Measurements from ENCODE around the gene LARGE1. TPM values are rescaled to one million over a fixed set of nuclear protein-coding genes. Genes with fewer than 3 reads are reported as not detected.

The LARGE1 gene
- total and polyA plus RNA-seq, 2 of the 8 experiments (the other 6 are each of a cell fraction or from before 2014, with no cell fraction given), result 43.7 to 83.0 TPM

DNA sequence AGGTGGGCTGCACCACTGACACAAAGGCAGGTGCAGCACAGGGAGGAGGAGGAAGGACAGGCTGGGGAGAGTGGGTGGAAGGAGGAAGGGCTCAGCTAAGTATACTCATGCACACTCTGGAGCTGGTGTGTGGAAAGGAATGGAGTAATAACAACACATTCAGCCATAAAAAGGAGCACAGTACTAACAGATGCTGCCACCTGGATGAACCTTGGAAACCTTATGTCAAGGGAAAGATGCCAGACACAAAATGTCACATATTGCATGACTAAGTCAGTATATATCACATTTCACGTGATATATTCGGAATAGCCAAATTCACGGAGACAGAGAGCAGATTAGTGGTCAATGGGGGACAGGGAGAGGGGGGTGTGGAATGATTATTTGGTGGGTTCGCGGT, 472.5 kb downstream of the LARGE1 start:
- H2BK120ac ChIP-seq (replicated peaks; ENCODE audit: low read depth, low read length), result no peak overlapping the region
- peaks cover 0 to 4% of the 10 kb centered on the region in 2 experiments for H4K20me1 ChIP-seq (replicated peaks in 1 of 2; ENCODE audit: control insufficient read depth in 1 of 2, insufficient read depth in 2 of 2, low read length in 2 of 2)
- FAIRE-seq (no peak), DNase-seq (ENCODE audit: low read depth in 1 of 2, low spot score in 2 of 2) (no peak)
- H3K4me3 ChIP-seq (ENCODE audit: extremely low read depth in 1 of 4, insufficient read depth in 2 of 4, low read depth in 3 of 4, low read length in 4 of 4), result no peak overlapping the region
- H3K23me2 ChIP-seq (ENCODE audit: low read depth, low read length), result no peaks in the 10 kb centered on the region
- H3K4me2 ChIP-seq (ENCODE audit: insufficient read depth in 1 of 2, low read depth in 2 of 2, low read length in 2 of 2), result no peak overlapping the region
- H3K18ac ChIP-seq (ENCODE audit: extremely low read depth, low read length), result no peak overlapping the region
- no peak overlapping the region for H4K91ac ChIP-seq (replicated peaks; ENCODE audit: insufficient read length, low read length)
- CTCF ChIA-PET (ENCODE audit: partially characterized antibody), result no interaction called here
- H3K27ac ChIP-seq (ENCODE audit: low read depth, low read length), result no peak overlapping the region
- H3K14ac ChIP-seq (ENCODE audit: insufficient read length), result no peak overlapping the region
- no peak overlapping the region for H2BK5ac ChIP-seq (ENCODE audit: low read depth, low read length)
- peaks cover 2% of the 10 kb centered on the region; the same call in 1 of the 2 replicates for H3K79me1 ChIP-seq (ENCODE audit: low read depth, low read length)
- H3K23ac ChIP-seq (ENCODE audit: insufficient read length), result no peak overlapping the region
- no peak overlapping the region for H2AK5ac ChIP-seq (ENCODE audit: low read depth, low read length)
- no peaks in the 10 kb centered on the region for H3K9me3 ChIP-seq (ENCODE audit: insufficient read depth in 2 of 2, low read depth in 1 of 2, low read length in 1 of 2)
- POLR2A ChIA-PET (ENCODE audit: partially characterized antibody), result interaction anchor here (0.6 kb wide), 1 partner anchor 12 kb away, joined by 4 read pairs; no protein-coding TSS in a partner anchor
- TF ChIP-seq SP4 (IDR thresholded peaks at IDR 0.05; ENCODE audit: low read length) (no peak), HDAC6 (IDR thresholded peaks at IDR 0.05; ENCODE audit: low read depth, low read length) (no peak), POLR2AphosphoS5 (IDR thresholded peaks at IDR 0.05; ENCODE audit: low read depth, low read length) (0 out of 2 replicates have a peak, but pooled peaks have one; percentile 8)
- H2BK15ac ChIP-seq (ENCODE audit: low read length), result no peak overlapping the region
- H3K9ac ChIP-seq (replicated peaks in 1 of 4; ENCODE audit: extremely low read depth in 1 of 4, low read depth in 3 of 4, low read length in 3 of 4), result no peak overlapping the region
- H3K56ac ChIP-seq (replicated peaks; ENCODE audit: insufficient read length, low read depth, low read length), result no peak overlapping the region
- H3K36me3 ChIP-seq (ENCODE audit: control insufficient read depth in 2 of 4, insufficient read depth in 4 of 4, low read length in 3 of 4), result no peaks in the 10 kb centered on the region
- no peak overlapping the region for H2BK20ac ChIP-seq (ENCODE audit: low read length)
- H4K5ac ChIP-seq (ENCODE audit: insufficient read length, low read depth, low read length), result no peak overlapping the region
- no peak overlapping the region for H2AFZ ChIP-seq (ENCODE audit: low read length)
- H3K79me2 ChIP-seq (ENCODE audit: control insufficient read depth in 1 of 2, insufficient read depth in 2 of 2, low read length in 2 of 2), result no peaks in the 10 kb centered on the region; a peak in 1 of 4 replicates
- no peaks in the 10 kb centered on the region for H3K27me3 ChIP-seq (replicated peaks in 1 of 4; ENCODE audit: control insufficient read depth in 3 of 4, extremely low read depth in 1 of 4, insufficient read depth in 3 of 4, low read length in 3 of 4)
- no peak overlapping the region for H4K8ac ChIP-seq (ENCODE audit: extremely low read depth, insufficient read depth, low read length)
- no peak overlapping the region for H3K4ac ChIP-seq (replicated peaks; ENCODE audit: insufficient read length, low read depth, low read length)
- WGBS, 2 experiments (ENCODE audit: extremely low coverage in 1 of 2, insufficient coverage in 1 of 2, insufficient read length in 1 of 2, insufficient replicate concordance in 2 of 2, low coverage in 1 of 2, low lambda C conversion rate in 2 of 2, missing lambda C conversion rate in 1 of 2), result 92% methylated on average over 5 of the region's 5 CpGs; no CpG with 5 or more reads in 1 of the 2 experiments
- no peak overlapping the region for H2BK12ac ChIP-seq (ENCODE audit: low read depth, low read length)
- no peaks in the 10 kb centered on the region for H3K4me1 ChIP-seq (replicated peaks in 1 of 4; ENCODE audit: control insufficient read depth in 3 of 4, insufficient read depth in 4 of 4, low read length in 3 of 4)
